Type B pancreatic cell (in vitro differentiated cells): ENCODE measurements around the gene CYLC1. TPM values are rescaled to one million over a fixed set of nuclear protein-coding genes. Genes with fewer than 3 reads are reported as not detected.

ENCODE experiments used
- DNase-seq: peaks from one replicate; pipeline ENCODE4 v3.0.0; 2021; ENCODE audit warnings: mixed read lengths; ENCODE audit not compliant: unreplicated experiment; ENCODE audit errors: extremely low spot score
- H3K27ac Mint-ChIP-seq: 2 replicates; pipeline ENCODE4 v1.8.0; 2021; ENCODE audit warnings: mild to moderate bottlenecking, mixed read lengths
- H3K27me3 Mint-ChIP-seq: 2 replicates; pipeline ENCODE4 v1.8.0; 2021; ENCODE audit warnings: mixed read lengths
- H3K36me3 Mint-ChIP-seq: 2 replicates; pipeline ENCODE4 v1.8.0; 2021; ENCODE audit warnings: mixed read lengths
- H3K4me1 Mint-ChIP-seq: one replicate; pipeline ENCODE4 v1.8.0; 2021; ENCODE audit warnings: mixed read lengths; ENCODE audit not compliant: unreplicated experiment
- H3K4me3 Mint-ChIP-seq: 2 replicates; pipeline ENCODE4 v1.8.0; 2021; ENCODE audit warnings: mild to moderate bottlenecking, mixed read lengths
- H3K9me3 Mint-ChIP-seq: 2 replicates; pipeline ENCODE4 v1.8.0; 2021; ENCODE audit warnings: mixed read lengths
- CTCF ChIP-seq: fragments of 200-600 bp; sonication (generic); conservative IDR thresholded peaks from 2 replicates; pipeline ENCODE4 v1.5.0; 2021; ENCODE audit warnings: antibody characterized with exemption, mild to moderate bottlenecking
- total RNA-seq: library from RNA; stranded (reverse); gene quantifications from 2 replicates; pipeline ENCODE4 v1.2.1, GENCODE V29; 2021; ENCODE audit warnings: low replicate concordance

Gene CYLC1
- total RNA-seq, 1 donor from 2014 or later, result not detected

GRCh38 chrX:83892433-83892832 lies 31.5 kb downstream of the CYLC1 start:
- H3K4me3 Mint-ChIP-seq, result no peak overlapping the region

GRCh38 chrX:83906921-83907320 lies 46.0 kb downstream of the CYLC1 start:
- H3K27ac Mint-ChIP-seq, result no peak overlapping the region
- no peak overlapping the region for H3K4me3 Mint-ChIP-seq
- no peak for DNase-seq
- no peaks in the 10 kb centered on the region for H3K9me3 Mint-ChIP-seq
- H3K27me3 Mint-ChIP-seq, result no peaks in the 10 kb centered on the region
- TF ChIP-seq CTCF, result no peak
- H3K4me1 Mint-ChIP-seq, result no peaks in the 10 kb centered on the region
- H3K36me3 Mint-ChIP-seq, result no peaks in the 10 kb centered on the region

More at GRCh38 chrX:83892433-83892832, 31.5 kb downstream of the CYLC1 start:
- TF ChIP-seq CTCF, result no peak
- Mint-ChIP-seq H3K27ac (no peak overlapping the region), H3K9me3 (no peaks in the 10 kb centered on the region), H3K4me1 (no peaks in the 10 kb centered on the region), H3K27me3 (no peaks in the 10 kb centered on the region), H3K36me3 (no peaks in the 10 kb centered on the region)
- DNase-seq, result no peak

GRCh38 chrX:83916525-83916924 lies 55.6 kb downstream of the CYLC1 start:
- DNase-seq, result no peak
- H3K9me3 Mint-ChIP-seq, result no peaks in the 10 kb centered on the region

GRCh38 chrX:83934220-83934619 lies 73.3 kb downstream of the CYLC1 start:
- no peak overlapping the region for H3K27ac Mint-ChIP-seq
- H3K36me3 Mint-ChIP-seq, result no peaks in the 10 kb centered on the region
- no peaks in the 10 kb centered on the region for H3K4me1 Mint-ChIP-seq
- H3K9me3 Mint-ChIP-seq, result no peaks in the 10 kb centered on the region
- H3K4me3 Mint-ChIP-seq, result no peak overlapping the region
- DNase-seq, result no peak
- H3K27me3 Mint-ChIP-seq, result no peaks in the 10 kb centered on the region
- TF ChIP-seq CTCF, result peak; percentile 50

More at GRCh38 chrX:83916525-83916924, 55.6 kb downstream of the CYLC1 start:
- Mint-ChIP-seq H3K4me3 (no peak overlapping the region), H3K27me3 (no peaks in the 10 kb centered on the region), H3K27ac (no peak overlapping the region), H3K4me1 (no peaks in the 10 kb centered on the region), H3K36me3 (no peaks in the 10 kb centered on the region)
- peak; percentile 75 for TF ChIP-seq CTCF
